ENCODE data around the gene RYK. TPM values are rescaled to one million over a fixed set of nuclear protein-coding genes. Genes with fewer than 3 reads are reported as not detected.
"Not testable (repeated sequence)": the region's sequence is repeated elsewhere in the genome, so short reads cannot be mapped to it uniquely, and the experiment has no call there.

RYK gene
- total RNA-seq, 2 donors from 2014 or later: 46.2 to 61.0 TPM

DNA sequence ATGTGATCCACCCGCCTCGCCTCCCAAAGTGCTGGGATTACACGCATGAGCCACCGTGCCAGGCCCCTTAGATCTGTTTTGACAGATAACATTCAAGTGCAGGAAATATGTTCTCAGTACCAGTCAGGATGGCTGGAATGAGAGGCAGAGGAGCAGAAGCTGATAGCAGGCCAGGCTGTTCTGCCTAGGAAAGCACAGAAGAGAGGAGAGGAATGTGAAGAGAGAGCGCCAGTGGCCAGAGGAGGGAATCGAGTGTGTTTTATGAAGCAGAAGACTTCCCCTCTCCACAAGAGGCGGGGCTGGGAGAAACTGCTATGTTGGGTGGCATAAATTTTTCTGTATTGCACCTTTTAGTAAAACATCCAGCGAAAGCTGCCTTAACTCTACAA lies 32.0 kb upstream of the RYK start:
- TF ChIP-seq, protein P1, sequence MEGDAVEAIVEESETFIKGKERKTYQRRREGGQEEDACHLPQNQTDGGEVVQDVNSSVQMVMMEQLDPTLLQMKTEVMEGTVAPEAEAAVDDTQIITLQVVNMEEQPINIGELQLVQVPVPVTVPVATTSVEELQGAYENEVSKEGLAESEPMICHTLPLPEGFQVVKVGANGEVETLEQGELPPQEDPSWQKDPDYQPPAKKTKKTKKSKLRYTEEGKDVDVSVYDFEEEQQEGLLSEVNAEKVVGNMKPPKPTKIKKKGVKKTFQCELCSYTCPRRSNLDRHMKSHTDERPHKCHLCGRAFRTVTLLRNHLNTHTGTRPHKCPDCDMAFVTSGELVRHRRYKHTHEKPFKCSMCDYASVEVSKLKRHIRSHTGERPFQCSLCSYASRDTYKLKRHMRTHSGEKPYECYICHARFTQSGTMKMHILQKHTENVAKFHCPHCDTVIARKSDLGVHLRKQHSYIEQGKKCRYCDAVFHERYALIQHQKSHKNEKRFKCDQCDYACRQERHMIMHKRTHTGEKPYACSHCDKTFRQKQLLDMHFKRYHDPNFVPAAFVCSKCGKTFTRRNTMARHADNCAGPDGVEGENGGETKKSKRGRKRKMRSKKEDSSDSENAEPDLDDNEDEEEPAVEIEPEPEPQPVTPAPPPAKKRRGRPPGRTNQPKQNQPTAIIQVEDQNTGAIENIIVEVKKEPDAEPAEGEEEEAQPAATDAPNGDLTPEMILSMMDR (IDR thresholded peaks at IDR 0.05): no peak
- H3K27ac ChIP-seq: peak overlapping the region in 1 of 2 donors; percentile 15
- H3K36me3 ChIP-seq: no peaks in the 10 kb centered on the region
- H3K4me3 ChIP-seq: no peak overlapping the region
- H3K4me1 ChIP-seq: no peaks in the 10 kb centered on the region
- DNase-seq (ENCODE audit: low spot score): no peak
- no peaks in the 10 kb centered on the region for H3K9me3 ChIP-seq
- H3K27me3 ChIP-seq: no peaks in the 10 kb centered on the region

DNA sequence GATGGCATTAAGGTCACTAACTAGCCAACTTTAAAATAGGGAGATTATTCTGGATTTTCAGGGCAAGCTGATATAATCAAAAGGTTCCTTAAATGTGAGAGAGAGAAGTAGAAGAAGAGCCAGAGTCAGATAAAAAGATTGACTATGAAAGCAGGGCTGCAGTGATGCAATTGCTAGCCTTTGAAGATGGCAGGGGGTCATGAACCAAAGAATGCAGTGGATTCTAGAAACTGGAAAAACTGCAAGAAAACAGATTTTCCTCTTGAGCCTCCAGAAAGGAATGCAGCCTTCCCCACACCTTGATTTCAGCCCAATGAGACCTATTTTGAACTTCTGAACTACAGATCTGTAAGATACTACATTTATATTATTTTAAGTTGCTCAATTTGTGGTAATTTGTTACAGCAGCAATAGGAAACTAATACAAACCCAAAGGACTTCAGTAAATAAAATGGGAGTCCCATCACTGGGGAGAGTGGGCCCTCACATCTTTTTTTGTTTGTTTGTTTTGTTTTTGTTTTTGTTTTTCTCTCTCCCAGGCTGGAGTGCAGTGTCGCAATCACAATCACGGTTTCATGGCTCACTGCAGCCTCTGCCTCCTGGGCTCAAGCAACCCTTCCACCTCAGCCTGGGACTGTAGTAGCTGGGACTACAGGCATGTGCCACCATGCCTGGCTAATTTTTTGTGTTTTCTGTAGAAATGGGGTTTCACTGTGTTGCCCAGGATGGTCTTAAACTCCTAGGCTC lies 31.4 kb upstream of the RYK start:
- no peak for DNase-seq (ENCODE audit: low spot score)
- Histone ChIP-seq H3K36me3 (no peaks in the 10 kb centered on the region), H3K4me1 (no peaks in the 10 kb centered on the region), H3K4me3 (no peak overlapping the region), H3K9me3 (no peaks in the 10 kb centered on the region), H3K27me3 (no peaks in the 10 kb centered on the region), H3K27ac (peak overlapping the region in 1 of 2 donors; percentile 15)
- TF ChIP-seq, protein P1 (IDR thresholded peaks at IDR 0.05): no peak

DNA sequence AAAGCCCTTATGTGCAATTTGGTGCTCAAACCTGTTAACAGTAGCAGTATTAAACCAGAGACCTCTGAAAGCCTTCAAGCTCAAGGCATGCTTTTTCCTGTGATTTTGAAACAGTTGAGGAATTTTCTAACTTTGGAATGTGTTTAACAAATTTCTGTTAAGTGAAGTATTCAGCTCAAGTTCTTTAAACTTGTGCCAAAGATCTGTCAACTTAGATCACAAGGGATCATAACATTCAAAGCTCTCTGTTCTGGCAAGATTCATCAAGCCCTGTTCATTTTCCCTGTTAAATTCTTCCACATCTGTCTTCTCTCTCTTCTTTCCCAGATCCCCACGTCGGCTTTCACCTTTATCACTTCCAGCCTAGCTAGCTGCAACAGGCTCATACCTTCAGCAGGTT lies 28.8 kb upstream of the RYK start:
- Histone ChIP-seq H3K27me3 (no peaks in the 10 kb centered on the region), H3K27ac (no peak overlapping the region), H3K36me3 (no peaks in the 10 kb centered on the region), H3K4me3 (no peak overlapping the region), H3K4me1 (no peaks in the 10 kb centered on the region), H3K9me3 (no peaks in the 10 kb centered on the region)
- no peak for DNase-seq (ENCODE audit: low spot score)
- TF ChIP-seq, protein P1 (IDR thresholded peaks at IDR 0.05): no peak

DNA sequence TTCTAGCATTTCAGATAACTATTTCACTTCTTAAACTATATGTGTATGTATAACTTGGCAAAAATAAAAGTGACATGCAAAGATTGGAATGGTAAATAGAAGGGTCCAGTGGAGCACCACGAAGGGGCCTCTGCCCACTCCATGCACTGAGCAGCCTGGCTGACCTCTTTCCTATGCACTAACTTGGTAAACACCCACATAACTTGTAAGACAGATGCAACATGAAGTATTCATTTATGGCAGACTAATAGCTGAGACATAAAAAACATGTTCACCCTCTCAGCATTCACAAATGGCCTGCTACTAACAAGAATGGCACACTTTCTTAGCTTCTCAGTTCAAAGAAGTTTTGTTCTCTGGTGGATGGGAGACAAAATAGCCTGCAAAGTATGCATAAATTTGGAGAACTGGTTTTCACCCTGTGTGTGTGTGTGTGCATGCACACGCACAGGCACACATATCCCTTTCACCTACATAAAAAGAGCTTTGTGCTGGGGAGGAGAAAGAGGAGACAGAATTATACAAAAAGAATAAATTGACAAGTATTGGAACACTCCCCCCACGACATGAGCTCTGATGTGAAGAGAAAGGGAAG lies 26.5 kb upstream of the RYK start:
- Histone ChIP-seq H3K27ac (no peak overlapping the region), H3K4me3 (no peak overlapping the region), H3K4me1 (no peaks in the 10 kb centered on the region), H3K36me3 (no peaks in the 10 kb centered on the region), H3K27me3 (no peaks in the 10 kb centered on the region), H3K9me3 (no peaks in the 10 kb centered on the region)
- no peak for DNase-seq (ENCODE audit: low spot score)
- TF ChIP-seq, protein P1 (IDR thresholded peaks at IDR 0.05): no peak

DNA sequence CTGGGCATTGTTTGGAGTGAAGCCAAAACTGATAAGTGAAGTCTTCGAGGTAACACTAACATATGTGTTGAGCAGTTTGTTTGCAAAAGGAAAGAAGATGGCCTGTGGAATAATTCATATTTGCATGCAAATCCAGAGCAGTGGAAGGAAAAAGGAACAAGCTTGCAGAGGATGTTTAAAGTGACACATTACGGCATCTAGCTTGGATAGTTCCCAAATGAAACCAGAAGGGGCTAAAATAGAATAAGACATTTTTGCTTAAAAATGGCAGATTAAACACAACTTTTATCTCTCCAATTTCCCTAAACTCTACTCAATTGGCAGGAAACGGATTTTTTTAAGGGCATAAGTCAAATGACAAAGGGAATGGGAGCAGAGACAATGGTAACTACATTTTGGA lies 25.4 kb upstream of the RYK start:
- no peak for DNase-seq (ENCODE audit: low spot score)
- H3K36me3 ChIP-seq: no peaks in the 10 kb centered on the region
- no peaks in the 10 kb centered on the region for H3K9me3 ChIP-seq
- H3K27me3 ChIP-seq: no peaks in the 10 kb centered on the region
- H3K4me1 ChIP-seq: no peaks in the 10 kb centered on the region
- no peak overlapping the region for H3K27ac ChIP-seq
- TF ChIP-seq, protein P1 (IDR thresholded peaks at IDR 0.05): no peak
- no peak overlapping the region for H3K4me3 ChIP-seq

DNA sequence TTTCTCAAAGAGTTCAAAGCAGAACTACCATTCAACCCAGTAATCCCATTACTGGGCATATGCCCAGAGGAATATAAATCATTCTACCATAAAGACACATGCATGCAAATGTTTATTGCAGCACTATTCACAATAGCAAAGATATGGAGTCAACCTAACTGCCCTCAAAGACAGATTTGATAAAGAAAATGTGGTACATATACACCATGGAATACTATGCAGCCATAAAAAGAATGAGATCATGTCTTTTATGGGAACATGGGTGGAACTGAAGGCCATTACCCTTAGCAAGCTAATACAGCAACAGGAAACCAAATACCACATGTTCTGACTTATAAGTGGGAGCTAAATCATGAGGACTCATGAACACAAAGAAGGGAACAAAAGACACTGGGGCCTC lies 24.5 kb upstream of the RYK start:
- not testable (repeated sequence) for H3K36me3 ChIP-seq, H3K4me1 ChIP-seq

More for the DNA sequence above, 24.5 kb upstream of the RYK start:
- not testable (repeated sequence) for H3K4me3 ChIP-seq; H3K27ac ChIP-seq; H3K9me3 ChIP-seq; H3K27me3 ChIP-seq; DNase-seq (ENCODE audit: low spot score)
